D721Med (cell line): ENCODE measurements around the gene UCN3.

Experiments
- DNase-seq: peaks from one replicate; pipeline ENCODE4 v3.0.0; 2011; ENCODE audit warnings: low spot score; ENCODE audit not compliant: insufficient read length
- FAIRE-seq: peaks from 2 replicates; lab custom pipeline; 2011; peaks lifted over from hg19 to GRCh38; lab: Jason Lieb, UNC
- TF ChIP-seq, protein P1 (sequence below): IDR thresholded peaks from 2 replicates; pipeline ENCODE4 v1.5.1; 2012; ENCODE audit warnings: mild to moderate bottlenecking, control low read depth; ENCODE audit not compliant: insufficient read depth; ENCODE audit errors: missing control alignments

The UCN3 gene

DNA sequence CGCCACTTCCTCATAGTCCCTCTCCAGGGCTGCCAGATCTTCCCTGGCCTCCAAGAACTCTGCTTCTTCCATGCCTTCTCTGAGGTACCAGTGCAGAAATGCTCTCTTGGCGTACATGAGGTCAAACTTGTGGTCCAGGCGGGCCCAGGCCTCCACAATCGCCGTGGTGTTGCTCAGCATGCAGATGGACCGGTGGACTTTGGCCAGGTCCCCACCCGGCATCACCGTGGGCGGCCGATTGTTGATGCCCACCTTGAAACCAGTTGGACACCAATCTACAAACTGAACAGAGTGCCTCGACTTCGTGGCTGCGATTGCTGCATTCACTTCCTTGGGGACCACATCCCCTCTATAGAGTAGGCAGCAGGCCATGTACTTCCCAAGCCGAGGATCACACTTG lies 28.8 kb downstream of the UCN3 start:
- DNase-seq (no peak), FAIRE-seq (no peak)

GRCh38 chr10:5395168-5395567 lies 30.4 kb downstream of the UCN3 start:
- no peak for DNase-seq
- TF ChIP-seq, protein P1, sequence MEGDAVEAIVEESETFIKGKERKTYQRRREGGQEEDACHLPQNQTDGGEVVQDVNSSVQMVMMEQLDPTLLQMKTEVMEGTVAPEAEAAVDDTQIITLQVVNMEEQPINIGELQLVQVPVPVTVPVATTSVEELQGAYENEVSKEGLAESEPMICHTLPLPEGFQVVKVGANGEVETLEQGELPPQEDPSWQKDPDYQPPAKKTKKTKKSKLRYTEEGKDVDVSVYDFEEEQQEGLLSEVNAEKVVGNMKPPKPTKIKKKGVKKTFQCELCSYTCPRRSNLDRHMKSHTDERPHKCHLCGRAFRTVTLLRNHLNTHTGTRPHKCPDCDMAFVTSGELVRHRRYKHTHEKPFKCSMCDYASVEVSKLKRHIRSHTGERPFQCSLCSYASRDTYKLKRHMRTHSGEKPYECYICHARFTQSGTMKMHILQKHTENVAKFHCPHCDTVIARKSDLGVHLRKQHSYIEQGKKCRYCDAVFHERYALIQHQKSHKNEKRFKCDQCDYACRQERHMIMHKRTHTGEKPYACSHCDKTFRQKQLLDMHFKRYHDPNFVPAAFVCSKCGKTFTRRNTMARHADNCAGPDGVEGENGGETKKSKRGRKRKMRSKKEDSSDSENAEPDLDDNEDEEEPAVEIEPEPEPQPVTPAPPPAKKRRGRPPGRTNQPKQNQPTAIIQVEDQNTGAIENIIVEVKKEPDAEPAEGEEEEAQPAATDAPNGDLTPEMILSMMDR, result no peak
- FAIRE-seq, result no peak

More for the DNA sequence above, 28.8 kb downstream of the UCN3 start:
- TF ChIP-seq, protein P1, result no peak

DNA sequence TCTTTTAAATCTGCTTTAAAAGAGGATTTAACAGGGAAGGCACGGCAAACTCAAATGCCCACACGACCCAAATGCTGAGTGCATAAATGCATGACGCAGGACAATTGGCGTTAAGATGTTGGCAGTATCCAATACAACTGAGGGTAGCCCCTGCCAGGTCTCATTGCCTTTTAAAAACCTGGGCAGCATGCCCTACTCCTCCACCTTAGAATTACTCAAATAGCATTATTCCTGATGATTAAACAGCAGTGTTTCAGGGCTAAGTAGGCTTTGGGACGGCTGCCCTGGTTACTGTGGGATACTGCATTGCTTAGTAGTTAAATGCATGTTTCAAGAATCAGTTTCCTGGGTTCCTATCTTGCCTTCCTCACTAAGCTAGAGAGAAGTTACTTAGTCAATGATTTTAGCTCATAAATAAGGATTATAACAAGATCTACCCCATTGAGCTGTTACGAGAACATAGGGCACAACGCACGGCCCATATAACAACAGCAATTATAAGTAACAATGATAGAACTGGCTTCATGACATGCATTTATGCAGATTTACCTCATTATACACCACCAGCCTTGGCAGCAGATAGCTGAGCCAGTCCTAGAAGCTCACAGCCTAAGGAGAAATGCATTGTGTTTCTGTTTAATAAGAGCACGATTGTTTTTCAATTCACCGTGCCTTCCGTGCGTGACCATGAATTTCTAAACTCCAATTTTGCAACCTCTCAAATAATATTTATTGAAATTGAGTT lies 32.0 kb downstream of the UCN3 start:
- DNase-seq, result no peak
- no peak for FAIRE-seq
- TF ChIP-seq, protein P1, result no peak

DNA sequence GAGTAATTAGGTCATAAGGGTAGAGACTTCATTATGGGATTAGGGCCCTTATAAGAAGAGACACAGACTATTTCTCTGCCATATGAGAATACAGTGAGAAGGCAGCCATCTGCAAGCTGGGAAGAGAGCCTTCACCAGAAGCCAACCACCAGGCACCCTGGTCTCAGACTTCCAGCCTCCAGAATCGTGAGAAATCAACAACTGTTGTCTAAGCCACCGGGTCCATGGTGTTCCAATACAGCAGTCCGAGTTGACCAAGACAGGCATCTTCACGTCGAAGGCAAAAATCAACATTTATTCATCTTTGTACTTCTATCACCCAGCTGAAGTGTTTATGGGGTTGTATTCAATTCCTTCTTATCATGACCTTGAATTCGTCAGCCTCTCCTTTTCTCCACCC lies 34.6 kb downstream of the UCN3 start:
- no peak for FAIRE-seq
- TF ChIP-seq, protein P1, result no peak
- no peak for DNase-seq

- DNase-seq, result no peak
- TF ChIP-seq, protein P1, result no peak
- FAIRE-seq, result no peak
These were observed 35.9 kb downstream of the UCN3 start for GRCh38 chr10:5400468-5401240.

DNA sequence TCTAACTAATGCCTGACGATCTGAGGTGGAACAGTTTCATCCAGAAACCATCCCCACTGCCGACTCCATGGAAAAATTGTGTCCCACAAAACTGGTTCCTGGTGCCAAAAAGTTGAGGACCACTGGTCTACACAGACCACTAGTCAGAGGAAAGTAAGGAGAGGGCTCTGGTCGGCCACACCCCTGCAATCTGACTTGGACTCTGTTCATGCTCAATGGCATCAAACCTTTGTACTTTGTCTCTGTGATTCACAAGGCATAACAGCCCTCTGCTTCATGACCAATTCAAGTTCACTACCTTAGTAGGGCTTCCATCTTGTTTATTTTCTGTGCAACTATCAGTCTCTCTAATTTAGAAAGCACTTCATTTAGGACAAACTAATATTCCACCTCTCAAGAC lies 38.0 kb downstream of the UCN3 start:
- TF ChIP-seq, protein P1, result no peak
- FAIRE-seq, result no peak
- DNase-seq, result no peak
